GM10248 (cell line): ENCODE data around the gene SLC35B2.

ENCODE experiments used
- CTCF ChIA-PET: fragments of 300-600 bp; sonication (Branson Sonifier 250); formaldehyde crosslinking; extraction: SDS; loops from one replicate; lab custom pipeline; 2021; ENCODE audit warnings: antibody characterized with exemption; lab: Yijun Ruan, JAX
- POLR2A ChIA-PET: fragments of 350-650 bp; sonication (Branson Sonifier 250); formaldehyde crosslinking; extraction: SDS; loops from one replicate; lab custom pipeline; 2020; ENCODE audit warnings: antibody characterized with exemption; lab: Yijun Ruan, JAX
- DNase-seq: peaks from one replicate; pipeline ENCODE4 v3.0.0; 2012; ENCODE audit errors: extremely low spot score
- TF ChIP-seq, protein P1 (sequence below): IDR thresholded peaks from 2 replicates; pipeline ENCODE4 v1.5.1; 2012; ENCODE audit warnings: mild to moderate bottlenecking, low read depth; ENCODE audit errors: extremely low read depth, missing control alignments, control extremely low read depth

Gene SLC35B2

DNA sequence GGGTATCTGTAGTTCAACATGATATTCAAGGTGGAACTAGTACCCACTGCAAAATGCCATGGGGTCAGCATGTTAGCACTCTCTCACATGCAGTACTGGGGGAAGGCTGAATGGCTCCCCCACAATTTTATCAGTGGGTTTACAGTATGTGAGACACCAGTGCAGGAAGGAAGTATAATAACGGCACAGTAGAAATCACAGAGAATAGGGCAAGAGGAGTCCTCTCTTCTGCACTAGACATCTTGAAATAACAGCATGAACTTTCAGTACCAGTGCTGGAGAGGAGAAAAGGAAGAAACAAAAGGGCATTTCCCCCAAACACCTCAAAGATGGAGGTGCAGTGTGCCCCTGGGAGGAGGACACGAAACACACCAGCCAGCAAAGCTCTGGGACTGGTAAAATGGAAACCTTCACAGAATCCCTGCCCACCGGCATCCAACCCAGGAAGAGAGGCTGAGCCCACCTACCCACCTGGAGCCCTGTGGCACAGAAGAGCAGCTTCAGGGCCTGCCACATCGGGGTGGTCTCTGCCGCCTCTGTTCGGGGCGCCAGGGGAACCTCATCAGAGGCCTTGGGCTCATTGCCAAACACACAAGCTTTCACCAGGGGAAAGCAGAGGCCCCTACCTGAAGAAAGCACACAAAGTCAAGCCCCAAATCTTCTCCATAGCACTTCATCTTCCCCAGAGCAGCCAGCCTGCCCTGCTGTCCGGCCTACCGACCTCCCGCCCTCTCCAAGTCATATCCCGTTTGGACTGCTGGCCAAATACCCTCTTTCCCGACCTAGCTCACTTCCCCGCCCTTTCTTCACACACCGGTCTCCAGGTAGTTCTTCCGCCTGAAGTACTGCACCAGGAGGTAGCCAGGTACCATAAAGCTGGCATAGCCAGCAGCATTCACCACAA, 1.2 kb downstream of the SLC35B2 start:
- ChIA-PET CTCF (interaction anchor here (0.7 to 3.0 kb wide), 25 partner anchors 8 to 588 kb away, joined by 3 to 12 read pairs (median 5); partner anchors contain the start of gene AARS2), POLR2A (interaction anchor here (0.7 to 3.7 kb wide), 8 partner anchors 9 to 131 kb away, joined by 3 to 56 read pairs (median 4); partner anchors contain the start of genes CDC5L, HSP90AB1 and SLC29A1)
- DNase-seq, result no peak
- TF ChIP-seq, protein P1, sequence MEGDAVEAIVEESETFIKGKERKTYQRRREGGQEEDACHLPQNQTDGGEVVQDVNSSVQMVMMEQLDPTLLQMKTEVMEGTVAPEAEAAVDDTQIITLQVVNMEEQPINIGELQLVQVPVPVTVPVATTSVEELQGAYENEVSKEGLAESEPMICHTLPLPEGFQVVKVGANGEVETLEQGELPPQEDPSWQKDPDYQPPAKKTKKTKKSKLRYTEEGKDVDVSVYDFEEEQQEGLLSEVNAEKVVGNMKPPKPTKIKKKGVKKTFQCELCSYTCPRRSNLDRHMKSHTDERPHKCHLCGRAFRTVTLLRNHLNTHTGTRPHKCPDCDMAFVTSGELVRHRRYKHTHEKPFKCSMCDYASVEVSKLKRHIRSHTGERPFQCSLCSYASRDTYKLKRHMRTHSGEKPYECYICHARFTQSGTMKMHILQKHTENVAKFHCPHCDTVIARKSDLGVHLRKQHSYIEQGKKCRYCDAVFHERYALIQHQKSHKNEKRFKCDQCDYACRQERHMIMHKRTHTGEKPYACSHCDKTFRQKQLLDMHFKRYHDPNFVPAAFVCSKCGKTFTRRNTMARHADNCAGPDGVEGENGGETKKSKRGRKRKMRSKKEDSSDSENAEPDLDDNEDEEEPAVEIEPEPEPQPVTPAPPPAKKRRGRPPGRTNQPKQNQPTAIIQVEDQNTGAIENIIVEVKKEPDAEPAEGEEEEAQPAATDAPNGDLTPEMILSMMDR, result no peak

DNA sequence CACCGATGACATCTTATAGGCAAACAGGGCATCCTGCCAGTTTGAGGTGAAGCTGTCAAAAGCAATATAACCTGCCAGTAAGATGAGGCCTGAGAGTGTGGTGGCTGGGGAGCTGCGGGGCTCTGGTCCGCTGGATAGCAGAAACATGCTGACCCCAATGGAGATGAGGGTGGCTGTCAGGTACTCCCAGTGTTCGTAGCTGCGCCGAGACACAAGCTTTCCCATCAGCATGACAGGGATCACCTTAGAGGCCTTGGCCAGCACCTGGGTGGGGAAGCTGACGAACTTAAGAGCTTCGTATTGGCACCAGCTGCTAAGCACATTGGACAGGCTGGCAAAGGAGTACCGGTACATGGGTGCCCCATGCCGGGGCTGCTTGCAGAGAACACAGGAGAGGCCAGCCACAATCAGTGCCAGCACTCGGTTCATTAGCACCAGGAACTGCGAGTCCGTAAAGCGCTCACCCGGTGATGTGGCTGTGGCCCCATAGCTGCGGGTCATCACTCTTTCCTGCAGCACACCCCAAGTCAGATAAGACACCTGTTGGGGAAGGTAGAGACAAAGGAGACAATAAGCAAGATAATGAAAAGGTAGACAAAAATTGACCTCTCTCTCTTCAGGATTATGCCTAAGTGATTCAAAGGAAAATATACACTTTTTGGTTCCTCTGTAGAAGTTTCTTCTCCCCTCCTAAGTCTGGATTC, 2.1 kb downstream of the SLC35B2 start:
- ChIA-PET CTCF (interaction anchor here (1.0 to 3.8 kb wide), 8 partner anchors 7 to 159 kb away, joined by 3 to 16 read pairs (median 9); partner anchors contain the start of gene AARS2), POLR2A (interaction anchor here (0.6 to 3.7 kb wide), 5 partner anchors 8 to 152 kb away, joined by 3 to 56 read pairs (median 5); partner anchors contain the start of gene HSP90AB1)
- TF ChIP-seq, protein P1, result no peak
- DNase-seq, result no peak

DNA sequence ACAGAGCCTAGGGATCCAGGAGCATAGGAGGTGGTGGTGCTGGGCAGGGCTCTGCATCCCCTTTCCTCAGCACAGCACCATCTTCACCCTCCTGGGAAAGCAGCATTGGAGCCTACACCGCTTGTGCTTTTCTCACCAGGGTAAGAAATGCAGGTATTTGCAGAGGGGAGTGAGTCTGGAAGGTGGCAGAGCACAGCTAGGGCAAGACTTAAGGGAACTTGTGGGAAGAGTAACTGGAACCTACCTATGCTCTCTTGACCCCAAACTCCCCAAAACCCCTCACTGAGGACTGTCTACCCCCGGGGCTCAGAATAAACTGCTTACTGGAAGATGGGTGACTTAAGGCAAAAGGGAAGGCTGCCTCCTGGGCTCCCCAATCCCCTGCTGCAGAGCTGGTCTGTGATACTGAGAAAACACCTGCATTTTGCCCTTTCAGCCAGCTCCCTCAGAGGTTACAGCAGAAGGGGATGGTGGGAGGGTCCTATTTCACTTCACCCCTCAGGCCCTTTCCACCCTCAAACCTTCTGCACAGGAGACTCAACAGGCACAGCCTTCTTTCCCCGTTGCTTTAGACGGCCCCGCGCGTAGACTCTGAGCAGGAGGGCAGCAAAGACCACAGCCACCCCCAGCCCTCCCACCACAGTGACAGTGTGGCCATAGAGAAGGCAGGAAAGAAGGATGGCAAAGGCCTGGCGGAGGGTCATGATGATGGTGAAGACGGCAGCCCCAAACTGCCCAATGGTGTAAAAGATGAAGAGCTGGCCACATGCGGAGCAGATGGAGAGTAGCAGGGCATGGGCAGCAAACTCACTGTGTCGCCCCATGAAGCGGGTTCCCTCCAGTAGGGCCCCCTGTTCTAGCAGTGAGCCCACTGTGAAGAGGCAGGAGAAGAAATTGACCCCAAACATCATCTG, 2.9 kb downstream of the SLC35B2 start:
- ChIA-PET CTCF (interaction anchor here (1.0 to 3.8 kb wide), 12 partner anchors 8 to 158 kb away, joined by 3 to 16 read pairs (median 6); partner anchors contain the start of gene AARS2), POLR2A (interaction anchor here (0.6 to 3.7 kb wide), 6 partner anchors 8 to 151 kb away, joined by 3 to 56 read pairs (median 6); partner anchors contain the start of gene HSP90AB1)
- no peak for DNase-seq
- TF ChIP-seq, protein P1, result no peak

DNA sequence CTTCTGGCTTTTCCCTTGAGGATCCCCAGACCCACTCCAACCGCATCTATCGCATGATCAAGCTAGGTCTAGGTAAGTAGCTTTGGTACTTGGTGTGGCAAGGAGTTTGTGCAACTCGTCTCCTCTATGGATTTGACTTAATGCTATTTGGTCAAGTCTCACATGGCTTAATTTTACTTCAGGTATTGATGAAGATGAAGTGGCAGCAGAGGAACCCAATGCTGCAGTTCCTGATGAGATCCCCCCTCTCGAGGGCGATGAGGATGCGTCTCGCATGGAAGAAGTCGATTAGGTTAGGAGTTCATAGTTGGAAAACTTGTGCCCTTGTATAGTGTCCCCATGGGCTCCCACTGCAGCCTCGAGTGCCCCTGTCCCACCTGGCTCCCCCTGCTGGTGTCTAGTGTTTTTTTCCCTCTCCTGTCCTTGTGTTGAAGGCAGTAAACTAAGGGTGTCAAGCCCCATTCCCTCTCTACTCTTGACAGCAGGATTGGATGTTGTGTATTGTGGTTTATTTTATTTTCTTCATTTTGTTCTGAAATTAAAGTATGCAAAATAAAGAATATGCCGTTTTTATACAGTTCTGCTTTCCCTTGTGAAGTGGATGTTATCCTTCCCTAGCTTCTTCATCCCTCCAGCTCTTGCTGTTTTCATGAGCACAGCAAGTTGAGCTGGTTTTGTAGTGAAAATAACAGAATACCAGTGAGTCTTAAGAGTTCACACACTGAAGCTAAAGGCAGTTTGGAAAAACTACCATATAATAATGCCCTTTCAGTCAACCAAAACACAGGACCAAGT, 3.8 kb downstream of the SLC35B2 start:
- no peak for DNase-seq
- POLR2A ChIA-PET, result interaction anchor here (0.9 to 1.2 kb wide), 2 partner anchors 68 to 81 kb away, joined by 3 to 6 read pairs; no protein-coding TSS in a partner anchor
- TF ChIP-seq, protein P1, result peak; percentile 66
- CTCF ChIA-PET, result interaction anchor here (1.0 to 3.8 kb wide), 9 partner anchors 9 to 155 kb away, joined by 3 to 16 read pairs (median 5); no protein-coding TSS in a partner anchor
